OCI-LY7 (cell line): ENCODE measurements around the gene MAST1. TPM values are rescaled to one million over a fixed set of nuclear protein-coding genes. Genes with fewer than 3 reads are reported as not detected.

Experiments used
- BruUV-seq: library from RNA; stranded (reverse); fragments of 400-500 nt; replicated peaks from 2 replicates; lab custom pipeline; 2021; lab: Mats Ljungman, UMichigan
- CTCF ChIA-PET: fragments of 300-600 bp; sonication (Branson Sonifier 250); formaldehyde crosslinking; loops from one replicate; lab custom pipeline; 2022; ENCODE audit warnings: antibody characterized with exemption; ENCODE audit not compliant: unreplicated experiment; lab: Charles Lee
- POLR2A ChIA-PET: fragments of 300-600 bp; sonication (Branson Sonifier 250); formaldehyde crosslinking; loops from one replicate; lab custom pipeline; 2022; ENCODE audit warnings: antibody characterized with exemption; lab: Charles Lee
- DNase-seq: peaks from one replicate; pipeline ENCODE4 v3.0.0-alpha.2; 2015; ENCODE audit warnings: low spot score
- H2AFZ ChIP-seq: fragments of 200-600 bp; sonication (generic), shearing (Covaris generic); 2 replicates; pipeline ENCODE4 v1.6.1; 2014; ENCODE audit warnings: mild to moderate bottlenecking, antibody characterized with exemption, low read length, moderate library complexity
- H3K27ac ChIP-seq: fragments of 200-600 bp; sonication (generic); 2 replicates; pipeline ENCODE4 v1.5.1; 2014; ENCODE audit warnings: mixed run types, low read depth, mild to moderate bottlenecking, moderate library complexity, low read length, inconsistent platforms; ENCODE audit not compliant: poor library complexity, severe bottlenecking
- H3K36me3 ChIP-seq: fragments of 200-600 bp; sonication (generic); 2 replicates; pipeline ENCODE4 v1.6.1; 2014; ENCODE audit warnings: mild to moderate bottlenecking, antibody characterized with exemption, low read length, moderate library complexity, mixed read lengths; ENCODE audit not compliant: insufficient read depth
- H3K4me1 ChIP-seq: fragments of 200-600 bp; sonication (generic); 2 replicates; pipeline ENCODE4 v1.5.1; 2014; ENCODE audit warnings: mild to moderate bottlenecking, low read length; ENCODE audit not compliant: insufficient read depth, poor library complexity, severe bottlenecking
- H3K4me2 ChIP-seq: fragments of 200-600 bp; sonication (generic); 2 replicates; pipeline ENCODE4 v1.6.1; 2014; ENCODE audit warnings: mild to moderate bottlenecking, low read length
- H3K4me3 ChIP-seq: fragments of 200-600 bp; sonication (generic); 2 replicates; pipeline ENCODE4 v1.5.1; 2014; ENCODE audit warnings: mild to moderate bottlenecking, low read depth, low read length; ENCODE audit not compliant: poor library complexity, severe bottlenecking
- H3K79me2 ChIP-seq: fragments of 200-600 bp; sonication (generic); 2 replicates; pipeline ENCODE4 v1.6.1; 2016; ENCODE audit warnings: low read depth, mild to moderate bottlenecking, low read length, moderate library complexity, mixed read lengths; ENCODE audit not compliant: insufficient read depth
- H3K9me2 ChIP-seq: fragments of 200-600 bp; sonication (generic); 2 replicates; pipeline ENCODE4 v1.6.1; 2016; ENCODE audit warnings: mild to moderate bottlenecking, low read length, mixed read lengths; ENCODE audit not compliant: insufficient read depth
- H3K9me3 ChIP-seq: fragments of 200-600 bp; sonication (generic); 2 replicates; pipeline ENCODE4 v1.6.1; 2014; ENCODE audit warnings: mild to moderate bottlenecking, mixed run types, low read length, mixed read lengths
- H4K20me1 ChIP-seq: fragments of 200-600 bp; sonication (generic); 2 replicates; pipeline ENCODE4 v1.6.1; 2014; ENCODE audit warnings: mild to moderate bottlenecking, antibody characterized with exemption, low read length, moderate library complexity, mixed read lengths; ENCODE audit not compliant: insufficient read depth
- EZH2phosphoT487 ChIP-seq: fragments of 200-600 bp; sonication (generic); IDR thresholded peaks from 2 replicates; pipeline ENCODE4 v1.6.1; 2018; ENCODE audit warnings: low read depth, borderline replicate concordance, mild to moderate bottlenecking, mixed run types, antibody characterized with exemption, low read length, moderate library complexity, mixed read lengths
- intact Hi-C: fragments of 100-400 bp; cut with micrococcal nuclease; formaldehyde crosslinking; loops from one replicate; pipeline ENCODE4 v1.10.0; 2022; ENCODE audit not compliant: unreplicated experiment
- total RNA-seq, 2 experiments: library from RNA; depleted of rRNA in 1 of 2; stranded (reverse); fragments of >200 nt in 1 of 2; shearing (Covaris generic) in 1 of 2; gene quantifications; 2 replicates each; pipeline ENCODE4 v1.2.3, GENCODE V29; 2014 to 2022
- TF ChIP-seq, protein P1 (sequence below): fragments of 200-600 bp; sonication (generic); conservative IDR thresholded peaks from 2 replicates; pipeline ENCODE4 v1.5.1; 2014; ENCODE audit warnings: mild to moderate bottlenecking, antibody characterized with exemption, low read length, moderate library complexity, mixed read lengths

The MAST1 gene
- total RNA-seq, 2 experiments from 2014 or later, result 9.1 to 21.1 TPM

DNA sequence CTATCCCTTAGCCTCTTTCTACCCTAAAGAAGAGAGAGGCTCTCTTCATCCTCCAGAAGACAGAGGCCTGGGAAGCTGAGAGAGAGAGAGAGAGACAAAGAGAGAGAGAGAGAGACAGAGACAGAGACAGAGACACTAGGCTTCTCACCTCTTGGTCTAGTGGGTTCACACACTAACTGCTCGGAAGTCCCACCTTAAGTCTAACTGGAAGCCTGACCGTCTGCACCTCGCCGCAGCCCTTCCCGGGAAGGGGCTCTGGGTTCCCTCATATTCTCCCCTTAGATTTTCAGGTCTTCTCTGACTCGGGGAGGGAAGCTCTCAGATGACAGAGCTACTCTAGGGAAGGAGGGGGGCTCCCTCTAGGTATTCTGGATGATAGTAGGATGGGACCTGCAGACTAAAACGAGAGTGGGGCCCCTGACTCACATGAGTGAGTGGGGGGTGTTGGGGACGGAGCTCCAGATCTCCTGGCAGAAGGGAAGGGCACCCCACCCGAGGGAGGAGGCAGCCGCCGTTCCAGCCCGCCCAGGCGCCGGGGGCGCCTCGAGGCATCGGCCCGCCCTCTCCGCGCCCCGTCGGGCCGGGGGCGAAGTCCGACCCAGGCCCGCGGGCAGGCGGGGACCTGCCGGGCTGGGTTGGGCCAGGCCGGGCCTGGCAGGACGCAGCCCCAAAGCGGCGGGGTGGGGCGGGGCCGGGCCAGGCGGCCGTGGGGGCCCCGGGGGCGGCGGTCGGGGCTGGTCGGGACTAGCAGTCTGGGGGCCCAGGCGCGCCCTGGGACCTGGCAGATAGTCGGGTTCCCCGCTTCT lies 49.0 kb upstream of the MAST1 start:
- Histone ChIP-seq H3K9me3 (no peaks in the 10 kb centered on the region), H2AFZ (0 out of 2 replicates have a peak overlapping the region, but pooled peaks have one; percentile 35), H3K27ac (no peak overlapping the region), H3K4me1 (peaks cover 59% of the 10 kb centered on the region), H3K9me2 (no peaks in the 10 kb centered on the region), H3K79me2 (peaks cover 8% of the 10 kb centered on the region), H3K36me3 (no peaks in the 10 kb centered on the region), H3K4me2 (peak overlapping the region; percentile 95), H4K20me1 (no peaks in the 10 kb centered on the region), H3K4me3 (peak overlapping the region; percentile 84)
- TF ChIP-seq, protein P1, sequence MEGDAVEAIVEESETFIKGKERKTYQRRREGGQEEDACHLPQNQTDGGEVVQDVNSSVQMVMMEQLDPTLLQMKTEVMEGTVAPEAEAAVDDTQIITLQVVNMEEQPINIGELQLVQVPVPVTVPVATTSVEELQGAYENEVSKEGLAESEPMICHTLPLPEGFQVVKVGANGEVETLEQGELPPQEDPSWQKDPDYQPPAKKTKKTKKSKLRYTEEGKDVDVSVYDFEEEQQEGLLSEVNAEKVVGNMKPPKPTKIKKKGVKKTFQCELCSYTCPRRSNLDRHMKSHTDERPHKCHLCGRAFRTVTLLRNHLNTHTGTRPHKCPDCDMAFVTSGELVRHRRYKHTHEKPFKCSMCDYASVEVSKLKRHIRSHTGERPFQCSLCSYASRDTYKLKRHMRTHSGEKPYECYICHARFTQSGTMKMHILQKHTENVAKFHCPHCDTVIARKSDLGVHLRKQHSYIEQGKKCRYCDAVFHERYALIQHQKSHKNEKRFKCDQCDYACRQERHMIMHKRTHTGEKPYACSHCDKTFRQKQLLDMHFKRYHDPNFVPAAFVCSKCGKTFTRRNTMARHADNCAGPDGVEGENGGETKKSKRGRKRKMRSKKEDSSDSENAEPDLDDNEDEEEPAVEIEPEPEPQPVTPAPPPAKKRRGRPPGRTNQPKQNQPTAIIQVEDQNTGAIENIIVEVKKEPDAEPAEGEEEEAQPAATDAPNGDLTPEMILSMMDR, result no peak
- TF ChIP-seq EZH2phosphoT487, result no peak
- POLR2A ChIA-PET, result interaction anchor here (0.6 kb wide), 3 partner anchors 47 to 689 kb away, joined by 3 read pairs; no protein-coding TSS in a partner anchor
- intact Hi-C loops, result no loop called here
- BruUV-seq, result no TSS peak
- CTCF ChIA-PET, result interaction anchor here (0.6 kb wide), 1 partner anchor 10 kb away, joined by 3 read pairs; no protein-coding TSS in a partner anchor
- no peak for DNase-seq

DNA sequence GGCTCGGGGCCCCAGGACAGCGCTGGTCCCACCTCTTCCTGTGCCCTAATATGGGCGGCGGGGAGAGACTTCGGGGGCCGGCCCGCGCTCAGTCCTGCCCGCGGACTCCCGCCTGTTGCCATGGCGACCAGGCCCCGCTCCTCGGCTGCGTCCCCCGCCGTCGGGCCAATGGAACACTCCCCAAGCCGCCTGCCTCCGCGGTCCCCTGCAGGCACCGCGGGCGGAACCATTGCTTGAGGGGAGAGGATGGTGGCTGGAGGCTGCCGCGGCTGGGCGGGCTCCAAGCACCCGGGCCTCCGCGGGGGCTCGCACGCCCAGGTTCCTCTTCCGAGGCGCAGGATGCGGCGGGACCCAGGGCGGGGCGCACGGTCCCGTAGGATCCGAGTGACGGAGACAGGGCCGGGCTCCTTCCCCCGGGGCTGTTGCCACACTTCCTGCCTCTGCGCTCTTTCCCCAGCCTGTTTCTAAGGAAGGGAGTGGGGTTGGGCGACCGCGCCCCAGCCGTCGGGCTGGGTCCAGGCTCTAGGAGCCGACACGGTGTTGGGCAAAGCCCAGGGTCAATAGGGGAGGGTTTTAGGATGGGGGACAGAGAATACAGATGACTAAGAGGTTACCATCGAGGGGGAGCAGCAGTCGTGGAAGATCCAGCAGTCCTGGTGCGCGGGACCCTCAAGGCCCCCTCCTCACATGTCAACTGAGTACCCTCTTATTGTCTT lies 48.3 kb upstream of the MAST1 start:
- Histone ChIP-seq H3K4me2 (peak overlapping the region; percentile 95), H4K20me1 (no peaks in the 10 kb centered on the region), H3K4me3 (peak overlapping the region; percentile 84), H2AFZ (peak overlapping the region; percentile 35; the same call in 1 of the 2 replicates), H3K9me2 (no peaks in the 10 kb centered on the region), H3K4me1 (peaks cover 54% of the 10 kb centered on the region), H3K9me3 (no peaks in the 10 kb centered on the region), H3K27ac (peak overlapping the region; percentile 77), H3K36me3 (no peaks in the 10 kb centered on the region), H3K79me2 (peaks cover 8% of the 10 kb centered on the region)
- intact Hi-C loops, result loop anchor here (5.0 kb wide), 1 partner anchor 68 kb away; the partner anchor contains the start of gene TNPO2
- CTCF ChIA-PET, result interaction anchor here (0.6 kb wide), 1 partner anchor 9 kb away, joined by 3 read pairs; no protein-coding TSS in a partner anchor
- POLR2A ChIA-PET, result interaction anchor here (0.6 kb wide), 1 partner anchor 690 kb away, joined by 3 read pairs; no protein-coding TSS in a partner anchor
- peak; percentile 95 for DNase-seq
- TF ChIP-seq, protein P1, result no peak
- TF ChIP-seq EZH2phosphoT487, result no peak
- BruUV-seq, result no TSS peak
